Stimulated activated CD4-positive, alpha-beta T cell treated with anti-CD3 and anti-CD28 coated beads, TNF-alpha, amount 100 ng/mL, for 24 hours (primary cell): ENCODE results near the gene ACOD1.
A peak's percentile ranks its signal among the peaks of the same experiment; 100 is the strongest.

Experiments used
- DNase-seq, 3 experiments: peaks; one replicate each; pipeline ENCODE4 v3.0.0-alpha.2; 2020; ENCODE audit warnings: low read depth in 3 of 3

Gene ACOD1

GRCh38 chr13:76991796-76992547, 43.7 kb downstream of the ACOD1 start, which contains the start of gene CLN5:
Gene CLN5 (plus strand): TSS chr13:76992081. CDS start chr13:76992099, 18 bp downstream.
- DNase-seq: peak; percentile 87 to 94 (median 87)

- peak in 1 of 3 experiments; percentile 6 for DNase-seq
Measured at GRCh38 chr13:76992548-76993001, 44.3 kb downstream of the ACOD1 start.

GRCh38 chr13:76993021-76993420, 44.7 kb downstream of the ACOD1 start:
- DNase-seq: no peak

- no peak for DNase-seq
Measured at GRCh38 chr13:76993473-76993872, 45.2 kb downstream of the ACOD1 start.

GRCh38 chr13:76994281-76994680, 46.0 kb downstream of the ACOD1 start:
- no peak for DNase-seq

- no peak for DNase-seq
Measured at GRCh38 chr13:77000475-77000874, 52.2 kb downstream of the ACOD1 start.

- no peak for DNase-seq
Measured at GRCh38 chr13:77001540-77001939, 53.2 kb downstream of the ACOD1 start.

GRCh38 chr13:77001963-77002587, 53.8 kb downstream of the ACOD1 start:
- no peak for DNase-seq

GRCh38 chr13:77002590-77003190, 54.4 kb downstream of the ACOD1 start:
- no peak for DNase-seq
